GM12878 (cell line): Measurements from ENCODE around the gene TRAF3IP3.

Experiments used
- ATF7 ChIP-seq: fragments of 450-650 bp; IDR thresholded peaks from 2 replicates; pipeline ENCODE4 v1.6.1; 2016; ENCODE audit warnings: low read depth, mild to moderate bottlenecking
- JUND ChIP-seq: IDR thresholded peaks from 2 replicates; pipeline ENCODE4 v1.6.1; 2012; ENCODE audit warnings: low read depth, mild to moderate bottlenecking, low read length, improper control_type of control experiment, moderate library complexity
- SPI1 ChIP-seq: IDR thresholded peaks from 2 replicates; pipeline ENCODE4 v1.6.1; 2011; ENCODE audit warnings: low read depth, mild to moderate bottlenecking, low read length, moderate library complexity, borderline replicate concordance; ENCODE audit not compliant: insufficient read depth
- TF ChIP-seq, protein P1 (sequence below), 3 experiments: IDR thresholded peaks in 2 of 3; conservative IDR thresholded peaks in 1 of 3; 2 replicates each; pipeline ENCODE4 v1.5.1; 2011; ENCODE audit warnings: low read depth in 3 of 3, low read length in 3 of 3, mild to moderate bottlenecking in 3 of 3, control low read depth in 2 of 3, moderate library complexity in 2 of 3, inconsistent platforms in 1 of 3, mixed read lengths in 1 of 3; ENCODE audit not compliant: control insufficient read depth in 2 of 3, insufficient read depth in 1 of 3; ENCODE audit errors: extremely low read depth in 1 of 3

DNA sequence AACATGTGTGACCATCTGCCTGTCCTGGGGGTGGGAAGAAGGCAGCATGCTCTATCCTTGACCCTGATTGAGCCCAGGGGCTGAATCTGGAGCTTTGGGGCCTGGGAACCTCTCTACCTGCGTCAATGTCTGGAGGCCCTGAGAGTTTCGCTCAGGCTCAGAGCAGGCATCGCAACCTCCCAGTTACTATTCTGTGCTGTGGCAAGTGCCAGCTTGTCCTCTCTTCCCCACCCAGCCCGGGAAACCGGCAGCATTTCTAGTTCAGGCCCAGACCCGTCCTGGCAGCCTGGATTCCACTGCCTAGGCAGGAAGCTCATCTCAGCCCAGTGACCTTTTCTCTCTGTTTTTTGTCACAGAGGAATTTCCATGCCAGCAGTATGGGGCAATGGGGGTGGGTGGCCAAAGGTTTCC lies 60.1 kb downstream of the TRAF3IP3 start:
- TF ChIP-seq JUND (no peak), ATF7 (no peak), SPI1 (no peak)
- TF ChIP-seq, protein P1, sequence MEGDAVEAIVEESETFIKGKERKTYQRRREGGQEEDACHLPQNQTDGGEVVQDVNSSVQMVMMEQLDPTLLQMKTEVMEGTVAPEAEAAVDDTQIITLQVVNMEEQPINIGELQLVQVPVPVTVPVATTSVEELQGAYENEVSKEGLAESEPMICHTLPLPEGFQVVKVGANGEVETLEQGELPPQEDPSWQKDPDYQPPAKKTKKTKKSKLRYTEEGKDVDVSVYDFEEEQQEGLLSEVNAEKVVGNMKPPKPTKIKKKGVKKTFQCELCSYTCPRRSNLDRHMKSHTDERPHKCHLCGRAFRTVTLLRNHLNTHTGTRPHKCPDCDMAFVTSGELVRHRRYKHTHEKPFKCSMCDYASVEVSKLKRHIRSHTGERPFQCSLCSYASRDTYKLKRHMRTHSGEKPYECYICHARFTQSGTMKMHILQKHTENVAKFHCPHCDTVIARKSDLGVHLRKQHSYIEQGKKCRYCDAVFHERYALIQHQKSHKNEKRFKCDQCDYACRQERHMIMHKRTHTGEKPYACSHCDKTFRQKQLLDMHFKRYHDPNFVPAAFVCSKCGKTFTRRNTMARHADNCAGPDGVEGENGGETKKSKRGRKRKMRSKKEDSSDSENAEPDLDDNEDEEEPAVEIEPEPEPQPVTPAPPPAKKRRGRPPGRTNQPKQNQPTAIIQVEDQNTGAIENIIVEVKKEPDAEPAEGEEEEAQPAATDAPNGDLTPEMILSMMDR (IDR thresholded peaks at IDR 0.05 in 2 of 3, conservative IDR thresholded peaks at IDR 0.05 in 1 of 3; ENCODE audit: control insufficient read depth in 2 of 3, extremely low read depth in 1 of 3, insufficient read depth in 1 of 3, low read depth in 3 of 3, low read length in 3 of 3), result no peak
